Lower leg skin (tissue), 3 donors: ENCODE data around the gene LRP1.
A peak's percentile ranks its signal among the peaks of the same experiment; 100 is the strongest.

Experiments used
- CTCF ChIP-seq, 3 donors: fragments of 450-650 bp; IDR thresholded peaks; one replicate each; pipeline ENCODE4 v1.5.1; 2016; ENCODE audit warnings: antibody characterized with exemption in 3 of 3, mild to moderate bottlenecking in 3 of 3, moderate library complexity in 2 of 3
- POLR2A ChIP-seq, 2 donors: fragments of 450-650 bp; IDR thresholded peaks; one replicate each; pipeline ENCODE4 v1.6.1; 2016 to 2017; ENCODE audit warnings: antibody characterized with exemption in 2 of 2, mild to moderate bottlenecking in 1 of 2, moderate library complexity in 1 of 2

- TF ChIP-seq CTCF (IDR thresholded peaks at IDR 0.05) (peak in 1 of 3 donors; percentile 57), POLR2A (IDR thresholded peaks at IDR 0.05) (no peak)
These were observed 84.9 kb downstream of the LRP1 start for GRCh38 chr12:57213058-57213715.
